ENCODE measurements around the gene KANSL1. TPM values are rescaled to one million over a fixed set of nuclear protein-coding genes. Genes with fewer than 3 reads are reported as not detected.

Gene KANSL1
- total and polyA plus RNA-seq, 10 of the 15 experiments (the other 5 are each of a cell fraction or from before 2014, with no cell fraction given): 4.7 to 60.6 (median 28.0) TPM

- no peak for TF ChIP-seq HDAC6 (IDR thresholded peaks at IDR 0.05; ENCODE audit: unreplicated experiment)
- no peak for TF ChIP-seq CBX3 (IDR thresholded peaks at IDR 0.05; ENCODE audit: borderline replicate concordance, low read depth)
- no peak for TF ChIP-seq NFIC (IDR thresholded peaks at IDR 0.05; ENCODE audit: low read depth, low read length)
- 0 out of 2 replicates have a peak, but pooled peaks have one; percentile 36 for TF ChIP-seq TBL1XR1 (IDR thresholded peaks at IDR 0.05; ENCODE audit: low read depth, low read length)
- TF ChIP-seq WRNIP1 (IDR thresholded peaks at IDR 0.05; ENCODE audit: borderline replicate concordance, low read depth, low read length): no peak
- TF ChIP-seq GABPA (IDR thresholded peaks at IDR 0.05; ENCODE audit: low read depth): no peak
- no peak for TF ChIP-seq NR2F1 (conservative IDR thresholded peaks at IDR 0.05)
- peak; percentile 67 for TF ChIP-seq CHD2 (IDR thresholded peaks at IDR 0.05; ENCODE audit: borderline replicate concordance, low read depth, low read length)
- TF ChIP-seq CBFB (IDR thresholded peaks at IDR 0.05; ENCODE audit: low read depth): 0 out of 2 replicates have a peak, but pooled peaks have one; percentile 71
- no peak for TF ChIP-seq ZNF622 (IDR thresholded peaks at IDR 0.05)
- no peak for TF ChIP-seq SUPT20H (IDR thresholded peaks at IDR 0.05; ENCODE audit: borderline replicate concordance, control insufficient read depth, low read depth, low read length)
- TF ChIP-seq ZNF207 (IDR thresholded peaks at IDR 0.05; ENCODE audit: borderline replicate concordance): peak; percentile 91
- TF ChIP-seq GATAD2B (conservative IDR thresholded peaks at IDR 0.05; ENCODE audit: low read depth): no peak
- no peak for TF ChIP-seq NFXL1 (IDR thresholded peaks at IDR 0.05; ENCODE audit: borderline replicate concordance)
- peak; percentile 56 for TF ChIP-seq MYC (IDR thresholded peaks at IDR 0.05; ENCODE audit: insufficient read depth, insufficient read length, insufficient replicate concordance, low read length, severe bottlenecking)
- no peak for TF ChIP-seq YBX1 (IDR thresholded peaks at IDR 0.05)
- TF ChIP-seq ZBTB11 (CRISPR knock-in tag; IDR thresholded peaks at IDR 0.05): peak; percentile 44; the same call in 1 of the 2 replicates
- TF ChIP-seq EP300 (IDR thresholded peaks at IDR 0.05; ENCODE audit: borderline replicate concordance in 1 of 2, control insufficient read depth in 1 of 2, low read depth in 2 of 2, low read length in 2 of 2): peak in 1 of 2 experiments; percentile 7; a peak in 1 of 4 replicates
- no peak; the same call in 1 of the 2 replicates for TF ChIP-seq ATF7 (IDR thresholded peaks at IDR 0.05; ENCODE audit: low read depth)
- TF ChIP-seq EED (IDR thresholded peaks at IDR 0.05; ENCODE audit: low read depth): no peak; the same call in 1 of the 2 replicates
- peak; percentile 93 for TF ChIP-seq HDGF (IDR thresholded peaks at IDR 0.05)
- no peak for TF ChIP-seq TCF7 (IDR thresholded peaks at IDR 0.05; ENCODE audit: borderline replicate concordance)
- TF ChIP-seq RFX5 (IDR thresholded peaks at IDR 0.05; ENCODE audit: low read depth, low read length): no peak
Observed at GRCh38 chr17:46193626-46194392, 580 bp upstream of the KANSL1 start (continued).
